CD4-positive, alpha-beta T cell treated with Interferon gamma for 1 hour (primary cell): Measurements from ENCODE around the gene LCN12.

Experiments used
- DNase-seq: peaks from one replicate; pipeline ENCODE4 v3.0.0-alpha.2; 2020

Gene LCN12

GRCh38 chr9:136945333-136946227 lies 6.5 kb upstream of the LCN12 start:
- no peak for DNase-seq

GRCh38 chr9:136946228-136947027 lies 5.6 kb upstream of the LCN12 start:
- DNase-seq: no peak

GRCh38 chr9:136947028-136947891 lies 4.8 kb upstream of the LCN12 start:
- DNase-seq: no peak

- no peak for DNase-seq
Measured at GRCh38 chr9:136947955-136948510, 4.0 kb upstream of the LCN12 start.

- DNase-seq: no peak
Measured at GRCh38 chr9:136949239-136949816, 2.7 kb upstream of the LCN12 start.

GRCh38 chr9:136949817-136950655 lies 2.0 kb upstream of the LCN12 start:
- peak; percentile 95 for DNase-seq

GRCh38 chr9:136950656-136951276 lies 1.3 kb upstream of the LCN12 start:
- DNase-seq: no peak

- no peak for DNase-seq
Measured at GRCh38 chr9:136952321-136952850, 313 bp downstream of the LCN12 start.

GRCh38 chr9:136952876-136953770 lies 1.1 kb downstream of the LCN12 start:
- no peak for DNase-seq

- no peak for DNase-seq
Measured at GRCh38 chr9:136953771-136954269, 1.7 kb downstream of the LCN12 start.

- DNase-seq: no peak
Measured at GRCh38 chr9:136954270-136955083, 2.4 kb downstream of the LCN12 start.

- no peak for DNase-seq
Measured at GRCh38 chr9:136955202-136955942, 3.3 kb downstream of the LCN12 start.

GRCh38 chr9:136955943-136956335 lies 3.9 kb downstream of the LCN12 start:
- no peak for DNase-seq

- DNase-seq: no peak
Measured at GRCh38 chr9:136956604-136957003, 4.5 kb downstream of the LCN12 start.

GRCh38 chr9:136957461-136957860 lies 5.4 kb downstream of the LCN12 start:
- no peak for DNase-seq

GRCh38 chr9:136957901-136958300 lies 5.8 kb downstream of the LCN12 start:
- DNase-seq: no peak

GRCh38 chr9:136958473-136958872 lies 6.4 kb downstream of the LCN12 start:
- DNase-seq: no peak
